Suprapubic skin (tissue), 4 donors: ENCODE data around the gene GPSM1.

Source experiments
- EP300 ChIP-seq: sonication (generic); formaldehyde crosslinking; IDR thresholded peaks from one replicate; pipeline ENCODE4 v1.6.1; 2017; ENCODE audit warnings: antibody characterized with exemption
- POLR2A ChIP-seq, 2 donors: fragments of 450-650 bp; IDR thresholded peaks; one replicate each; pipeline ENCODE4 v1.6.1; 2017; ENCODE audit warnings: antibody characterized with exemption in 2 of 2, mild to moderate bottlenecking in 2 of 2, moderate library complexity in 2 of 2
- POLR2AphosphoS5 ChIP-seq, 3 donors: sonication (generic); formaldehyde crosslinking; IDR thresholded peaks; one replicate each; pipeline ENCODE4 v1.6.1; 2017; ENCODE audit warnings: antibody characterized with exemption in 3 of 3
- TF ChIP-seq, protein P1 (sequence below), 2 donors: fragments of 200-600 bp in 1 of 2; fragments of 450-650 bp in 1 of 2; sonication (generic) in 1 of 2; IDR thresholded peaks; one replicate each; pipeline ENCODE4 v1.5.1; 2016 to 2019; ENCODE audit warnings: antibody characterized with exemption in 2 of 2, mild to moderate bottlenecking in 1 of 2, moderate library complexity in 1 of 2

DNA sequence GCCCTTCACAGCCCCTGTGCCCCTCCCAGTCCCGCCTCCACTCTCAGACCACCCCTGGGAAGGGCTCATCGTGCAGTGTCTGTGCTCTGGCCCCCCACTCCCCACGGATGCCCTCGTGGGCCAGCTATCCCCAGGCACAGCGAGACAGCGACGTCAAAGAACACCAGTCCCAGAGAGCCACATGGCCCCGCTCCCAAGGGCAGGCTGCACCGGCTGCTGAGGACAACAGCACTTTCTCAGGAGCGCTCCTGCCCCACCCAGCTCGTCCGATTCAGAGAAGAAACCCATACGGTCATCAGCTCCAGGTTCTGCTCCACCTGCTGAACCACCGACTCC is 77.4 kb downstream of the GPSM1 start:
- TF ChIP-seq, protein P1, sequence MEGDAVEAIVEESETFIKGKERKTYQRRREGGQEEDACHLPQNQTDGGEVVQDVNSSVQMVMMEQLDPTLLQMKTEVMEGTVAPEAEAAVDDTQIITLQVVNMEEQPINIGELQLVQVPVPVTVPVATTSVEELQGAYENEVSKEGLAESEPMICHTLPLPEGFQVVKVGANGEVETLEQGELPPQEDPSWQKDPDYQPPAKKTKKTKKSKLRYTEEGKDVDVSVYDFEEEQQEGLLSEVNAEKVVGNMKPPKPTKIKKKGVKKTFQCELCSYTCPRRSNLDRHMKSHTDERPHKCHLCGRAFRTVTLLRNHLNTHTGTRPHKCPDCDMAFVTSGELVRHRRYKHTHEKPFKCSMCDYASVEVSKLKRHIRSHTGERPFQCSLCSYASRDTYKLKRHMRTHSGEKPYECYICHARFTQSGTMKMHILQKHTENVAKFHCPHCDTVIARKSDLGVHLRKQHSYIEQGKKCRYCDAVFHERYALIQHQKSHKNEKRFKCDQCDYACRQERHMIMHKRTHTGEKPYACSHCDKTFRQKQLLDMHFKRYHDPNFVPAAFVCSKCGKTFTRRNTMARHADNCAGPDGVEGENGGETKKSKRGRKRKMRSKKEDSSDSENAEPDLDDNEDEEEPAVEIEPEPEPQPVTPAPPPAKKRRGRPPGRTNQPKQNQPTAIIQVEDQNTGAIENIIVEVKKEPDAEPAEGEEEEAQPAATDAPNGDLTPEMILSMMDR (IDR thresholded peaks at IDR 0.05) = no peak
- no peak for TF ChIP-seq POLR2A (IDR thresholded peaks at IDR 0.05)
- no peak for TF ChIP-seq EP300
- TF ChIP-seq POLR2AphosphoS5 (IDR thresholded peaks at IDR 0.05) = no peak
